Prostate gland (tissue), 2 donors: ENCODE data around the gene MAGI2.

Source experiments
- POLR2A ChIP-seq: fragments of 450-650 bp; IDR thresholded peaks from one replicate; pipeline ENCODE4 v1.6.1; 2016; ENCODE audit warnings: antibody characterized with exemption, mild to moderate bottlenecking
- POLR2AphosphoS5 ChIP-seq: sonication (generic); formaldehyde crosslinking; IDR thresholded peaks from one replicate; pipeline ENCODE4 v1.6.1; 2017; ENCODE audit warnings: antibody characterized with exemption
- TF ChIP-seq, protein P1 (sequence below), 4 experiments: fragments of 200-600 bp in 2 of 4; fragments of 450-650 bp in 2 of 4; sonication (generic) in 2 of 4; IDR thresholded peaks; 1 replicate in 3 of 4; 2 replicates in 1 of 4; pipeline ENCODE4 v1.5.1; 2016 to 2019; ENCODE audit warnings: antibody characterized with exemption in 4 of 4, mild to moderate bottlenecking in 2 of 4, moderate library complexity in 2 of 4

DNA sequence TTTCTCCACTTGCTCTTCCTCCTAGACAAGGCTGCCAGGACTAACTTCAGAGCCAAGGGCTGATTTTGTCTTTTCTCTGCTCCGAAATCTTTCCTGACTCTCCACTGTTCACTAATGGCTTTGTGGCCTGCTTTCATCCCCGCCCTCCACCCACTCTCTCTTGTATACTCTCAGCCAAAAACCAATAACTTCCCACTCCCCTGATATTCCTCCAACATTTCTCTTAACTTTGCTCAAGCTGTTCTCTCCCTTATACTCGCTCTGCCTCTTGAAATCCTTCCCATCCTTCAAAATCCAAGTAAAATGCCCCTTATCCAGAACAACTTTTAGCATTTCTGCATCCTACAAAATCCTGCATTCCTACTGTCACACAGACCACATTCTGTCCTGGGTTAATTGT, 1440.1 kb downstream of the MAGI2 start:
- TF ChIP-seq, protein P1, sequence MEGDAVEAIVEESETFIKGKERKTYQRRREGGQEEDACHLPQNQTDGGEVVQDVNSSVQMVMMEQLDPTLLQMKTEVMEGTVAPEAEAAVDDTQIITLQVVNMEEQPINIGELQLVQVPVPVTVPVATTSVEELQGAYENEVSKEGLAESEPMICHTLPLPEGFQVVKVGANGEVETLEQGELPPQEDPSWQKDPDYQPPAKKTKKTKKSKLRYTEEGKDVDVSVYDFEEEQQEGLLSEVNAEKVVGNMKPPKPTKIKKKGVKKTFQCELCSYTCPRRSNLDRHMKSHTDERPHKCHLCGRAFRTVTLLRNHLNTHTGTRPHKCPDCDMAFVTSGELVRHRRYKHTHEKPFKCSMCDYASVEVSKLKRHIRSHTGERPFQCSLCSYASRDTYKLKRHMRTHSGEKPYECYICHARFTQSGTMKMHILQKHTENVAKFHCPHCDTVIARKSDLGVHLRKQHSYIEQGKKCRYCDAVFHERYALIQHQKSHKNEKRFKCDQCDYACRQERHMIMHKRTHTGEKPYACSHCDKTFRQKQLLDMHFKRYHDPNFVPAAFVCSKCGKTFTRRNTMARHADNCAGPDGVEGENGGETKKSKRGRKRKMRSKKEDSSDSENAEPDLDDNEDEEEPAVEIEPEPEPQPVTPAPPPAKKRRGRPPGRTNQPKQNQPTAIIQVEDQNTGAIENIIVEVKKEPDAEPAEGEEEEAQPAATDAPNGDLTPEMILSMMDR (IDR thresholded peaks at IDR 0.05) = no peak
- TF ChIP-seq POLR2A = no peak
- no peak for TF ChIP-seq POLR2AphosphoS5
